Measurements from ENCODE around the gene ZHX3.

Gene ZHX3

GRCh38 chr20:41268917-41269652, 48.4 kb downstream of the ZHX3 start:
- no peaks in the 10 kb centered on the region for H3K9me3 Mint-ChIP-seq
- H3K27me3 Mint-ChIP-seq: no peaks in the 10 kb centered on the region
- no peak for ATAC-seq
- DNase-seq: no peak
- H3K4me3 Mint-ChIP-seq: no peak overlapping the region
- H3K27ac Mint-ChIP-seq: no peak overlapping the region
- no peaks in the 10 kb centered on the region for H3K4me1 Mint-ChIP-seq

- ATAC-seq (no peak), DNase-seq (no peak)
- Mint-ChIP-seq H3K4me1 (no peaks in the 10 kb centered on the region), H3K9me3 (no peaks in the 10 kb centered on the region), H3K27ac (no peak overlapping the region), H3K27me3 (no peaks in the 10 kb centered on the region), H3K4me3 (no peak overlapping the region)
Observed at GRCh38 chr20:41268402-41268801, 49.1 kb downstream of the ZHX3 start.

- Mint-ChIP-seq H3K27ac (peak overlapping the region in 1 of 2 donors; percentile 5), H3K4me3 (no peak overlapping the region), H3K4me1 (no peaks in the 10 kb centered on the region), H3K9me3 (no peaks in the 10 kb centered on the region), H3K27me3 (no peaks in the 10 kb centered on the region)
- DNase-seq (no peak), ATAC-seq (no peak)
Observed at GRCh38 chr20:41265938-41266337, 51.6 kb downstream of the ZHX3 start.

GRCh38 chr20:41264819-41265218, 52.7 kb downstream of the ZHX3 start:
- Mint-ChIP-seq H3K4me1 (no peaks in the 10 kb centered on the region), H3K27ac (no peak overlapping the region), H3K4me3 (no peak overlapping the region), H3K27me3 (no peaks in the 10 kb centered on the region), H3K9me3 (no peaks in the 10 kb centered on the region)
- ATAC-seq (no peak), DNase-seq (no peak)

GRCh38 chr20:41261790-41262717, 55.5 kb downstream of the ZHX3 start:
- DNase-seq (no peak), ATAC-seq (no peak)
- H3K4me1 Mint-ChIP-seq: no peaks in the 10 kb centered on the region
- H3K27me3 Mint-ChIP-seq: no peaks in the 10 kb centered on the region
- H3K4me3 Mint-ChIP-seq: no peak overlapping the region
- no peaks in the 10 kb centered on the region for H3K9me3 Mint-ChIP-seq
- H3K27ac Mint-ChIP-seq: no peak overlapping the region

GRCh38 chr20:41261260-41261659, 56.3 kb downstream of the ZHX3 start:
- Mint-ChIP-seq H3K9me3 (no peaks in the 10 kb centered on the region), H3K4me3 (no peak overlapping the region), H3K4me1 (no peaks in the 10 kb centered on the region), H3K27ac (no peak overlapping the region), H3K27me3 (no peaks in the 10 kb centered on the region)
- DNase-seq (no peak), ATAC-seq (no peak)

GRCh38 chr20:41260734-41261220, 56.8 kb downstream of the ZHX3 start:
- no peaks in the 10 kb centered on the region for H3K27me3 Mint-ChIP-seq
- ATAC-seq: no peak
- DNase-seq: no peak
- H3K9me3 Mint-ChIP-seq: no peaks in the 10 kb centered on the region
- no peak overlapping the region for H3K27ac Mint-ChIP-seq
- no peak overlapping the region for H3K4me3 Mint-ChIP-seq
- H3K4me1 Mint-ChIP-seq: no peaks in the 10 kb centered on the region

- no peak overlapping the region for H3K27ac Mint-ChIP-seq
- H3K4me3 Mint-ChIP-seq: no peak overlapping the region
- no peak for DNase-seq
- no peak for ATAC-seq
- no peaks in the 10 kb centered on the region for H3K9me3 Mint-ChIP-seq
- no peaks in the 10 kb centered on the region for H3K27me3 Mint-ChIP-seq
- H3K4me1 Mint-ChIP-seq: no peaks in the 10 kb centered on the region
Observed at GRCh38 chr20:41259309-41259708, 58.2 kb downstream of the ZHX3 start.

- no peak overlapping the region for H3K27ac Mint-ChIP-seq
- H3K9me3 Mint-ChIP-seq: no peaks in the 10 kb centered on the region
- H3K4me3 Mint-ChIP-seq: no peak overlapping the region
- DNase-seq: no peak
- no peak for ATAC-seq
- H3K4me1 Mint-ChIP-seq: no peaks in the 10 kb centered on the region
- H3K27me3 Mint-ChIP-seq: no peaks in the 10 kb centered on the region
Observed at GRCh38 chr20:41258474-41258873, 59.1 kb downstream of the ZHX3 start.

- Mint-ChIP-seq H3K4me3 (no peak overlapping the region), H3K4me1 (no peaks in the 10 kb centered on the region), H3K27ac (no peak overlapping the region), H3K9me3 (no peaks in the 10 kb centered on the region), H3K27me3 (no peaks in the 10 kb centered on the region)
- ATAC-seq: no peak
- DNase-seq: no peak
Observed at GRCh38 chr20:41256516-41256915, 61.0 kb downstream of the ZHX3 start.

GRCh38 chr20:41255655-41256054, 61.9 kb downstream of the ZHX3 start:
- Mint-ChIP-seq H3K4me3 (no peak overlapping the region), H3K27ac (no peak overlapping the region), H3K4me1 (no peaks in the 10 kb centered on the region), H3K9me3 (no peaks in the 10 kb centered on the region), H3K27me3 (no peaks in the 10 kb centered on the region)
- DNase-seq (no peak), ATAC-seq (no peak)

- no peak for DNase-seq
- no peak overlapping the region for H3K27ac Mint-ChIP-seq
- H3K4me3 Mint-ChIP-seq: no peak overlapping the region
- H3K4me1 Mint-ChIP-seq: peaks cover 21% of the 10 kb centered on the region
- H3K9me3 Mint-ChIP-seq: no peaks in the 10 kb centered on the region
- no peaks in the 10 kb centered on the region for H3K27me3 Mint-ChIP-seq
- ATAC-seq: no peak
Observed at GRCh38 chr20:41249411-41250281, 67.9 kb downstream of the ZHX3 start.

- Mint-ChIP-seq H3K27me3 (no peaks in the 10 kb centered on the region), H3K27ac (no peak overlapping the region), H3K4me1 (peaks cover 30% of the 10 kb centered on the region), H3K9me3 (no peaks in the 10 kb centered on the region), H3K4me3 (no peak overlapping the region)
- DNase-seq (no peak), ATAC-seq (no peak)
Observed at GRCh38 chr20:41248368-41249024, 69.0 kb downstream of the ZHX3 start.

- no peaks in the 10 kb centered on the region for H3K9me3 Mint-ChIP-seq
- ATAC-seq: no peak
- peak overlapping the region in 1 of 2 donors; percentile 29 for H3K27ac Mint-ChIP-seq
- peaks cover 34% of the 10 kb centered on the region for H3K4me1 Mint-ChIP-seq
- H3K4me3 Mint-ChIP-seq: no peak overlapping the region
- no peaks in the 10 kb centered on the region for H3K27me3 Mint-ChIP-seq
- no peak for DNase-seq
Observed at GRCh38 chr20:41247523-41248367, 69.8 kb downstream of the ZHX3 start.

Measured in stimulated activated naive CD8-positive, alpha-beta T cell treated with anti-CD3 and anti-CD28 coated beads, Interleukin-15, amount 100 ng/mL, for 72 hours (primary cell).